SK-N-MC (cell line): ENCODE measurements around the gene HECTD4.

Experiments used
- EZH2 ChIP-seq: fragments of 200-600 bp; sonication (generic); IDR thresholded peaks from one replicate; pipeline ENCODE4 v1.6.1; 2017; ENCODE audit warnings: antibody characterized with exemption
- POLR2AphosphoS5 ChIP-seq: IDR thresholded peaks from 2 replicates; pipeline ENCODE4 v1.6.1; 2012; ENCODE audit warnings: mild to moderate bottlenecking, low read depth, low read length, borderline replicate concordance

GRCh38 chr12:112162241-112162790 is 219.9 kb downstream of the HECTD4 start:
- TF ChIP-seq POLR2AphosphoS5 (no peak), EZH2 (no peak)
